COLO668 (cell line): Measurements from ENCODE around the gene CUBN.

Source experiments
- DNase-seq: peaks from one replicate; lab custom pipeline; 2025; ENCODE audit not compliant: unreplicated experiment; lab: John Stamatoyannopoulos, UW

The CUBN gene

DNA sequence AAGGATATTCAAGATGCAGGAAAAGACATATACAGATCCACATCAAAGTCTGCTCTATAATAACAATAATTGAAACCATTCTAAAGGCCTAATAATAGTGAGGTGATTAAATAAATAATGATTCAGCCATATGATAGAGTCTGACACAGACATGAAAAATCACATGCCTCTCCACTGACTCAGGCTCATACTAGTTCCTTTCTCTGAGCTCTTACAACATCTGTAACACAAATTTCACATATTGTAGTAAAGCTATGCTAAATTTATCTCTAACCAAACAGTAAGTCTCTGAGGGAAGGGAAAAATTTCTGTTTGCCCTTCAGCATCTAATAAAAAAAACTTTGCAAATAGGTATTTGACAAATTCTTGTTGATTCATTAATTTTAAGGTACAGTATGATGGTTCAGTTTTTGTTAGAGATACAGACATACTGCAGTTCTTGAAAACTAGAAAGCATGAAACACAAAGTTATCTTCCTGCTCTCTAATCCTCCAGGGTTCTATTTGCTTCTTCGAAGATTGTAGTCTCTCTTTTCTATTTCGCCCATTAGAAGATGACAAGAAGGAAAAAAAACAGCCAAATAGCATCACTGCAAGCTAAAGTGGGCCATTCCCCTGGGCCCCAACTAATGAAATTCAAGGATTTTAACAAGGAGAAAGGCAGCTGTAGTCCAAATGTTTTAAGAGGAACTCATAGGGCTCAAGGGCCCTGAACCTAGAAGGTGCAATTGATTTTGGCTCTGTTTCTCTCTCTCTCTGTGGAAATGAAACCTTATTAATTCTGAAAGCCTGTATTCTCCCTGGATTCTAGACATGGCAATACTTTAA is 53.9 kb downstream of the CUBN start:
- DNase-seq: no peak

DNA sequence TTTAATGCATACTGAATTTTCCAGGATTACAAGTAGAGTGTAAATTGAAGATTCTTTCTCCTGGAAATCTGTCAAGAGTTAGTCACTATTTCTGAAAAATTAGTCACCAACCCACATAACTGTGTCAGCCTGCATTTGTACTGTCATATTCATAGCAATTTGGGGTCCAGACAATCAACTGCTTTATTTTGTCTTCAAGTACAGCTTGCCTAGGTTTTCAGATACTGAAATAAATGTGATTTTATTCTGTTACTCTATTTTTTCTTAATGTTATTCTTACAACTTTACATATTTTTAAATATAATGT is 55.1 kb downstream of the CUBN start:
- DNase-seq: no peak

DNA sequence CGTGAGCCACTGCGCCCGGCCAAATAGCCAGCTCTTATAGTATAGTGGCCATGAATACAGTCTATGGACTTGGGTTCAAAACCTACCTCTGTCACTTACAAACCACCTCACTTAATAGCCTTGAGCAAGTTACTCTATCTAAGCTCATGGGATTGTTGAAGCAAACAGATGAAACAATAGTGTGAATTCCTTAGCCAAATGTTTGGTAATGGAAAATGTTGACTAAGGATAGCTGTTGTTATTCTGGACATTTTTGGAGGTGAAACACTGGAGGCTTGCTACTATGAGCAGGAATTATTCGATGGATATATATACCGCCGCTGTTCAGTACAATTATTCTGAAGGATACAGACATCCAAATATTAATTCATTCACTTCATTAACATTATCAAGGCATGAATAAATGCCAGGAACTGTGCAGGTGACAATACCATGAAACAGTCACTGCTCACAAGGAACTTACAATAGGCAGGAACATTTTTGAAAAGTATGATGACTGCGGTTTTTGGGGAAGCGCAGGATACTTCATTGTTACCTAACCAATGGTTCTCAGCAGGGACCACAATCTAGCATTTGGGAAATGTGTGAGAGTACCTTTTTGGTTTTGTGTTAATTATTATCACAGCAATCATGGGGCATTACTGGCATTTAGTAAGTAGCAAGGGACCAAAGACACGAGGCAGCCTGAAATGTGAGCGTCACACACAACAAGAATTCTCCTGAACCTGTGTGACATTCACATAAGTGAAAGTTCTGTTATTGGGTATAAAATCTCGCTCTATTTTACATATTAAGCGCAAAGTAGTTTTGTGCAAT is 55.7 kb downstream of the CUBN start:
- no peak for DNase-seq

DNA sequence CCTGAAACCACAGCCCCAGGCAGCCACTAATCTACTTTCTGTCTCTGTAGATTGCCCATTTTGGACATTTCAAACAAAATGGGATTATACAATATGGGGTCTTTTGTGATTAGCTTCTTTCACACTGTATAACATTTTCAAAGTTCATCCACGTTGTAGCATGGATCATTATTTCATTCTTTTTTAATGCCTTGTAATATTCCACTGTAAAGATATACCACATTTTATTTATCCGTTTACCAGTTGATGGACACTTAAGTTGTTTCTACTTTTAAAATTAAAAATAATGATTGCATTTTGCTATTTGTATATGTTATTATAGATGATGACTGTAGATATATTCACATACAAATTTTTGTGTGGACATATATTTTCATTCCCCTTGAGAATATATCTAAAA is 60.7 kb downstream of the CUBN start:
- no peak for DNase-seq

DNA sequence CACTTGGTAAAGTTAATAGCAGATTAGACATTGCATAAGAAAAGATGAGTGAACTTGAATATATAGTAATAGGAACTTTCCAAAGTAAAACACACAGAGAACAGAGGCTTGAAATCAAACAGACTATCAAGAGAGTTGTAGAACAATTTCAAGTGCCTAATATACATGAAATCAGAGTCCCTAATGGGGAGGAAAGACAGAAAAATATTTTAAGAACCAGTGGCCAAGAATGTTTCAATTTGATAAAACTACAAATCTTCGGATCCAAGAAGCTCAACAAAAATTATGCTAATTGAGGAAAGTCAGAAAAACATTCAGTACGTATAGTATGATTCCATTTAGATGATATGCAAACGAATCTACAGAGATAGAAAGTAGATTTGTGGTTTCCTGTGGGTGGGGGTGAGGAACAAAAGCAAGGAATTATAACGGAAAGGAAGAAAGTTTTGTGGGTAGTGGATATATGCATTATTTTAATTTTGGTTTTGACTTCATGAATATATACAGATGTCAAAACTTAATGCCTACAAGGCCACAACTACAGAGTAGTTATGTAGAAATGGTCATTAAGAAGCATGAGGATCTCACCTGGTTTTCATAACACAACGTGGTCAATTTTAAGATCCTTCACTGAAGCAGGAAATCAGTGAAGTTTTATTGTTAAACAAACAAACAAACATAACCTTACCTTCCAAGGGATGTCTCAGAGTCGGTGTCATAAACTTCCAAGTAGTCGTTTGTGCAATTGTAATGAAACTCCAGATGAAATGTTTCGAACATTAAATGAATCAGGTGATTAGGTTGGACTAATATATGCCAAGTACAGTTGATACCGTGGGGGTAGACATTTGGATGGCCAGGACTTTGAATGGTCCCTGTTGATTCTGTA is 62.0 kb downstream of the CUBN start:
- no peak for DNase-seq

DNA sequence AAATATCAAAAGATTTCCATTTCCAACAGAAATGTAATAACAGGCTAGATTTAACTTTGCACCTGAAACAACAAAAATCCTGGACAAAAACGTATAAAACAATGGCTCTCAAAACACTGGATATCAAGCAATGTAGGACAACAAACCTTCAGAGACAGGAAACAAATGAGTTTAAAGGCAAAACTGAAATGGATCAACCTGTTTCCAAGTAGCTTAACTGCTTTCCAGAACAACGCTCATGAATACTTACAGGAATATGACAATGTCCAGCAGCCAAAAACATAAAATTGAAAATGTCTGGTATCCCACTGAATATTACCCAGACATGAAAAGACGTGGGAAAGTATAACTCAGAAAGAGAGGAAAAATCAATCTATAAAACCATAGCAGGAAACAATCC is 62.8 kb downstream of the CUBN start:
- no peak for DNase-seq

DNA sequence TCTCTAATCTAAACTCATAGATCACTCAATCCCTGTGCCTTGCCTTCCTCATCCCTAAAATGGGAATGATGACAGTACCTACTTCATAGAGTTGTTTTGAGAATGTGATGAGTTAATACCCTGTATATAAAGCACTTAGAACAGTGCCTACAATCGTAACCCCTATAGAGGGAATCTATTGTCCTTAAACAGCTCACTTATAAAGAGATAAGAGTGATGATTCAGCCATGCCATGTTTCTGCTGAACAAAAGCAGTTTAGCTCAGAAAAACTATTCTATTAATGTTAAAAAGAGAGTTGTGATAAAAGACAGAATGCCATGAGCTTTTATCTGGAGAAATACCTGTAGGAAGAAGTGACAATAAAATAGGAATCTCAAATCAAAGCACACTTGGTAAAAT is 63.6 kb downstream of the CUBN start:
- DNase-seq: no peak

DNA sequence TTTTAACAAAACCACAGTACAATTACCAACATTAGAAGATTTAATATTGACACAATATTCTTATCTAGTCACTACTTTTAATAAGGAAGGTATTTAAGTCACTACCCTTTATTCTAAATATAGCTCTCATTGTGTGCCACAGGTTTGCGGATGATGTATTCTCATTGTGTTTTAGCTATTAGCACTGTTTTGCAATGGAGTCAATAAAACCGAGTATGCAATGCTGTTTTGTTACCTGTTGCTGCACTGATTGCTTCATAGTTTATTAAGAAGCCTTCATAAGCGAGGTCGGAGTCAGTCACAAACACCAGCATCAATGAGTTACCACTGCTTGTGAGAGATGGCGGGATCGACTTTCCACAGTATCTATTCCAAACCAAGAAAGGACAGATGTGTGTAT is 64.3 kb downstream of the CUBN start:
- DNase-seq: no peak

DNA sequence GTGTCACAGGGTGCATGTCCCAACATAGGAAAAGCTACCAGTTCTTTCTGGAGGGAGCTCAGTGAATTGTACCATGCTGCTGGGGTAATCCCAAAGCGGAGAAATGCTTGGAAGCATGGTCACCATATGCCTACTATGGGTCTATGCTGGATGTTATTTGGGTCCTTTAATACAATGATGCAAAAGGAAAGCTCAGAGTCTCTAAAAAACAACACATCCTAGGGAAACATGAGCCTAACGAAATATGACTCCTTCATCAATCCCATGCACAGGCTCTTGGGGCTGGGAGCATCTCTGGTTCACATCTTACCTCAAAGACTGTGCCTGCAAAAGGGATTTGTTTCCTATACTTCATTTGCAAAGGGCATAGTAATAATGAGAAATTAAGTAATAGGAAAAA is 65.2 kb downstream of the CUBN start:
- DNase-seq: no peak

DNA sequence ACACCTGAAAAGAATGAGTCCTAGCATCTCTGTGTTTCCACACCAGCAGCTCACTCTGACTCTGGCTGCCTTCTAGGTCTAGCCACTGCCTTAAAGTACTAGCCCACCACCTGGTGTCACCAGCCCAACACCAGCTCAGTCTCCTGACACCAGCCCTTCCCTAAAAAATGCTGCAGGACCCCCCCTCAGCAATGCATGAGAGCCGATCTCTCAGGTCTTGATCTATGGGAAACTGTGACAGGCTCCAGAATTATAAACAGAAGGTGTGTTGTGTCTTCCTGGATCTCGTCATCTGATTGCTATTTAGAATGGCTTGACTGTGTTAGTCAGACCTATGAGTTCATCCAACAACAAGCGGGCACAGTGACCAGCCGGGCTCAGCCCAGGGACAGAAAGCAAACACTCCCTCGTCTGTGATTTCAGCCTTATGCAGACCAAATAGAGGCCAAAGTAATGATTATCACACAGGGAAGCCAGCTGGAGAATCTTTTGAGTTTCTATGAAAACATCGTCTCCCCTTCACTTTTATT is 66.6 kb downstream of the CUBN start:
- DNase-seq: no peak

DNA sequence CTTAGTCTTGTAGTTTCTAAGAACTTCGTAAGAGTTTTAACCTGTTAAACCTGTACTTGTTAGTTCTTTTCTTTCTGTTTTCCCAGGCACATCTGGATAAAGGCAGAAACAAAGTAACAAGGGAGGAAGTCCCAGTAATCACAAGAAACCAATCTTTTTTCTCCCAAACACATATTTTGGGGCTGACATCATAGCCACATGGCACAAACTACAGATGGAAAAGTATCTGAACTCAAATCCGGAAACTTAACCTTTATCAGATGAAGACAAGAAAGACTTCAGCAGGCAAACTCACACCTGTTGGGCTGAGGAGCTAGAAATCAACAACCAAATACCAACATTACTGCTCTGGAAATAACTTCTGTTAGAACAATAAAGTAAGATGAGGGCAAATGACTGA is 67.1 kb downstream of the CUBN start:
- DNase-seq: no peak

DNA sequence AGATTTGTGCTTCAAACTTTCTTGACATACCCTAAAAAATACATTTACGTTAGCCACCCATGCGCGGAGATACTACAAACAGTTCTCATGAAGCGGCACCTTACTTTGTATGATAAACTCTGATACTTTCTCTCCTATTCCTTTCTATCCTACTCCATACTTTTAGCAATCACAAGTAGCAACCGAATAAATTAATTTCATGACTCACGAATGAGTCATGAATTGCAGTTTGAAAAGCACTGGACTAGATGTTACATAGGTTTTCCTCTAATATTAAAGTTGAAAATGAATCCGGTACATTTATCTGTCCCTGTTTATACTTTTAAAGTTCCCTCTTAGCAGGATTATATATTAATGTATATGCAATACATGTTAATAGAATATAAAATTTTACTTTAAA is 67.6 kb downstream of the CUBN start:
- DNase-seq: no peak

DNA sequence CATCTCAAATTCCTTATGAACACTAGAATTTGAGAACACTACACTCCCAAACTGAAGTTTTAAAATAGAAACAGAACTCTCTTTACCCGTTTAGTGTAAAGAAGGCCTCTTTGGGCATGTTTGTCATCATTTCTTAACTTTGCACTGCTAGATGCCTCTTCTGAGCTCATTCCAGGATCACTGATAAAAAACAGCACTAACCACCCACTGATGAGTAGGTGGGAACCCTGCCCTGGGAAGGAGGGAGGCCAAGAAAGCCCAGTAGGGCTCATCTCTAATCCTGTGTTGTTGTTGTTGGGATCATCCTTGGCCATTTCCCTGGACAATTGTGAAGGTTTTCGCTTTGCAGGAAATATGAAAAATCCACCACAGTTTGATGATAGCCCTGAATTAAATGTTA is 68.2 kb downstream of the CUBN start:
- no peak for DNase-seq

DNA sequence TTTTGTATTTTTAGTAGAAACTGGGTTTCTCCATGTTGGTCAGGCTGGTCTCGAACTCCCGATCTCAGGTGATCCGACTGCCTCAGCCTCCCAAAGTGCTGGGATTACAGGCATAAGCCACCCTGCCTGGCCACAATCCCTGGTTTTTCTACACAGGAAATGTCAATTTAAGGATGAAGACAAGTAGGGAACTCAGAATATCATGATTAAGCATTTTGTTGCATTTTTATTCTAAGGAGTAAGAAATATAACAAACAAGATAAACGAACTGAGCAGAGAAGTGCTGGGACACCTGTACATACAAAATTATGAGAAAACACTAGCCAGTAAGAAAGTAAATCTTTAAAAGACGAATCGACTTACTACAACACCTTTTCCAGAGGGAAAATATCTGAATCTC is 69.3 kb downstream of the CUBN start:
- DNase-seq: no peak

DNA sequence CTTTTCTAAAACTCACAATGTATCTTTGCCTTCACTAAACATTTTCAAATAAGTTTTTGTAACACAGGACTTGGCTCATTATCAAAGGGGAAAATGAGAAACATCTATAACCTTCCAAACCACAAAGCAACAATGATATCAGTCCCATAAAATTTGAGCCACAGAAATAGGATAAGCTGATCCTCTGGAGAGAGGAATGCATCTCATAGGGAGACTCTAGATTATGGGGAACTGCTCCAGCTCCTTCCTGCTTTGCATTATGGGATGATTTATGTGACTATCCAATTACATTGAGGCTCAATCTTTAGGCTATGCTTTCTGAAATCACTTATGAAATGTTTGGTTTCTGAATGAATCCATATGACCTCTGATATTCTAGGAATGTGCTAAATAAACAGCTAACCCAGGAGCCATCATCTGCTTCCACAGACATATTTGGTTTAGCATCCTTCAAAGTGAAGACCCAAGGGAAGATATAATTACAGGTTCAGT is 70.4 kb downstream of the CUBN start:
- no peak for DNase-seq

DNA sequence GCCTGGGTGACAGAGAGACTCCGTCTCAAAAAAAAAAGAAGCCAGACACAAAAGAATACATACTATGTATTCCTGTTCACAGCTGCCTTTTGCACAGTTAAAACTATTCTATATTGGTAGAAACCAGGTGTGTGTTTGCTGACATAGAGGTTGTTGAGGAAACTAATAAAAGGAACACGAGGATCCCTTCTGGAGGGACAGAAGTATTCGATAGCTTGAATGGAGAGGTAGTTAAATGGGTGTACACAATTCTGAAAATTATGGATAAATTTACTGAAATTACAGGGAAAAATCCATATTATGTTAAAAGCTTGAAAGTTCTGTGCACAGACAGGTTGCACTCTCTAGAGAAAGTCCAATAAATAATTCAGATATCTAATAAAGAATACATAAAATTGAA is 71.5 kb downstream of the CUBN start:
- no peak for DNase-seq

DNA sequence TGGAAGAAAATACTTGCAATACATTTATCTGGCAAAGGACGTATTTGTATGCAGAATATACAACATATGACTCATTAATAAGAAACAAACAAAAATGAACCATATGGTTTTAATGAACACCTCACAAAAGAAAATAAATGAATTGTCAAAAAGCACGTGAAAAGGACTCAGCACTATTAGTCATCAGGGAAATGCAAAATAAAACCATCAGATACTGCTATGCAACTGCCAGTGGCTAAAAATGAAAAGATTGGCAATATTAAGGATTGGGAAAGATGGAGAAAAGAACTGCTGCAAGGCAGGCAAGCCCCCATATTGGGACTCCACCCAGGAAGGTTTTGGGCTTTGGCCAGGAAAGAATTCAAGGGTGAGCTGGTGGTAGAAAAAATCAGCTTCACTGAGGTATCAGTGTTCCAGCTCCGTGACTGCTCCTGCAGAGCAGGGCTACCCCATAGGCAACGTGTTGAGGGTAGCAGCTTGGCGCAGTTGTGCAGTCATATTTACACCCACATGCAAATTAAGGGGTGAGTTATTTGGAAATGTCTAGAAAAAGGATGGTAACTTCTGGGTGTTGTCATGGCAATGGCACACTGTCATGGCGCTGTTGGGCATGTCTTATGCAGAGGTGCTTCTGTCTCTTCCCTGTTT is 72.7 kb downstream of the CUBN start:
- no peak for DNase-seq

DNA sequence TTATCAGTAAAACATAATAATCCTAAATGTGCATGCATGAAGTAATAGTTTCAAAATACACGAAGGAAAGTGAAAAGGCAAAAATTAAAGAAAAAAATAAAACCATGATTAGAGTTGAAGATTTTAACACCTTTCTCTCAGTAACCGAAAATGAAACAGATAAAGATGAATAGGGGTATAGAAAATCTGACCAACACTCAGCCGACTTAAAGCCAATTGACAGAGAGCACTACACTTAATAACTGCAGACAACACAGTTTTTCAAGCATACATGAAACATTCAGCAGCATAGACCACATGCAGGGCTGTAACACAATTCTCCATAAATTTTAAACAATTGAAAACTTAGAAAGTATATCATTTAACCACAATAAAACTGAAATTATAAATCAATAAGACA is 76.1 kb downstream of the CUBN start:
- no peak for DNase-seq

DNA sequence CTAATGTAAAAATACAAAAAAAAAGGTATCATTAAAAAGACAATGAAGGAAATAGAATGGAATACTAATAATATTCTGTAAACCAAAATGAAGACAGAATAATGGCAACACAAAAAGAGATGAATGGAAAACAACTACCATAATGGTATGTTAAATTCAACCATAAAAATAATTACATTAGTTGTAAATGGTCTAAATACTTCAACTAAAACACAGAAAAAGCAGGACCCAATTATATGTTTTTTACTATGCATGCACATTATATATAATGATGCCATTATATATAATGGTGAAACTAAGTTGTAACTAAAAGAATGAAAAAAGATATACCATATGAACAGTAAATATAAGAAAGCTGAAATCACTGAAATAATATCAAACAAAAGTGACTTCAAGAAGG is 76.5 kb downstream of the CUBN start:
- DNase-seq: no peak

DNA sequence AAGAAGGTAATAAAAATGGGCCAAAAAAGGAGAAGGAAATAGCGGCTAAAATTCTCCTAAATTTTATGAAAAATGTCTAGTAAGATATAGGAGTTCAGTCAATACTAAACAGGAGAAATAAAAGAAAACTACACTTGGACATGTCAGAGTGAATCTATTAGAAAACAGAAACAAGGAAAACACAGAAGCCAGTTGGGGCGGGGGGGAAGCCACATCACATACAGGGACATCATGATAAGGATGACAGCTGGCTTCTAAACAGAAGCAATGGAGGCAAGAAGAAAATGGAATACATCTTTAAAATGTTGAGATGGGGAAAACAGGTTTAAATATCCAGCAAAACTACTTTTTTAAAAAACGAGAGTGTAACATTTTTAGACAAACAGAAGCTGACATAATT is 77.8 kb downstream of the CUBN start:
- DNase-seq: no peak

DNA sequence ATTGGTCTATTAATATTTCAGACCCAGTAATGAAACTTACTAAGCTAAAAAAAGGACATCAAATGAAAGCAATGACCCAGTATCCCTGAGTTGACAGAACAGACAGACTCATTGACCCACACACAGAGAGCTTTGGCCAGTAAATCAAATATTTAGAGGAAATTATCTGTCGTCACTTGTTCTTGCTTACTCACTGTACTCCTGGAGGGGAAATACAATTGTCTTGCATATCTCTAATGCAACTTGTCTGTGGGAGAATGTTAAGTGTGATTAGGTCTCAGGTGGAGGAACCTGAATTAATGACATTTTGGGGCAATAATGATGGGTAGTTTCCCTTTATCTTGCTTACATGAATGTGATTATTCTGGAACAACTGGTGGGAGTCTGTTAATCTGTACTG is 80.4 kb downstream of the CUBN start:
- DNase-seq: no peak
